Type B pancreatic cell (in vitro differentiated cells): ENCODE measurements around the gene RPS3. TPM values are rescaled to one million over a fixed set of nuclear protein-coding genes. Genes with fewer than 3 reads are reported as not detected.

Source experiments
- DNase-seq: peaks from one replicate; pipeline ENCODE4 v3.0.0; 2021; ENCODE audit warnings: mixed read lengths; ENCODE audit not compliant: unreplicated experiment; ENCODE audit errors: extremely low spot score
- H3K27ac Mint-ChIP-seq: 2 replicates; pipeline ENCODE4 v1.8.0; 2021; ENCODE audit warnings: mild to moderate bottlenecking, mixed read lengths
- H3K27me3 Mint-ChIP-seq: 2 replicates; pipeline ENCODE4 v1.8.0; 2021; ENCODE audit warnings: mixed read lengths
- H3K36me3 Mint-ChIP-seq: 2 replicates; pipeline ENCODE4 v1.8.0; 2021; ENCODE audit warnings: mixed read lengths
- H3K4me1 Mint-ChIP-seq: one replicate; pipeline ENCODE4 v1.8.0; 2021; ENCODE audit warnings: mixed read lengths; ENCODE audit not compliant: unreplicated experiment
- H3K4me3 Mint-ChIP-seq: 2 replicates; pipeline ENCODE4 v1.8.0; 2021; ENCODE audit warnings: mild to moderate bottlenecking, mixed read lengths
- H3K9me3 Mint-ChIP-seq: 2 replicates; pipeline ENCODE4 v1.8.0; 2021; ENCODE audit warnings: mixed read lengths
- CTCF ChIP-seq: fragments of 200-600 bp; sonication (generic); conservative IDR thresholded peaks from 2 replicates; pipeline ENCODE4 v1.5.0; 2021; ENCODE audit warnings: antibody characterized with exemption, mild to moderate bottlenecking
- total RNA-seq: library from RNA; stranded (reverse); gene quantifications from 2 replicates; pipeline ENCODE4 v1.2.1, GENCODE V29; 2021; ENCODE audit warnings: low replicate concordance

The RPS3 gene
- total RNA-seq, 1 donor from 2014 or later = 3,442 TPM

DNA sequence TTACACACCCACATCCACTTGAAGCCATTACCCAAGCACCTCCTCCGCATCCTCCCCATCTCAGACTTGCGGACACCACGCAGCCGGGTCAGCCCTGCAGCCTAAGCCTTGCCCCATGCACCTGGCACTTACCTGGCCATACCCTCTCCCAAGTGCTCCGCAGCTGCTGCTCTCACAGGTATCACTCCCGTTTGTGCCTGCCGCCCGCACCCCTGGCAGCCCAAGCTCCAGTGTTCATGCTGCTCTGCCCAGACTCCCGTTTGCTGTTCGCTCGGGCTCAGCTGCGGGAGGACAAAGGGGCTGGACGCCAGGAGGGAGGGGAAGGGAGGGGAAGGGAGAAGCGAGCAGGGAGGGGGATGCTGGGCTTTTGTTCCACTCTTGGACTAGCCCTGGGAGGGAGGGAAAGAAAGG lies 33.6 kb downstream of the RPS3 start, which contains the start of gene KLHL35:
Gene KLHL35 (minus strand): TSS at position 293 of the 411 bp plus-strand sequence. CDS start 2,574 bp downstream, outside the sequence.
- Mint-ChIP-seq H3K27me3 (peaks cover 57% of the 10 kb centered on the region), H3K27ac (no peak within 1 kb of the TSS), H3K9me3 (peaks cover 7% of the 10 kb centered on the region), H3K4me3 (peak within 1 kb of the TSS; percentile 76), H3K36me3 (peaks cover 7% of the 10 kb centered on the region), H3K4me1 (peaks cover 6% of the 10 kb centered on the region)
- no peak for DNase-seq
- TF ChIP-seq CTCF = no peak

GRCh38 chr11:75433443-75433842 lies 34.1 kb downstream of the RPS3 start:
- peaks cover 52% of the 10 kb centered on the region for H3K27me3 Mint-ChIP-seq
- H3K9me3 Mint-ChIP-seq = peaks cover 7% of the 10 kb centered on the region
- peaks cover 7% of the 10 kb centered on the region for H3K36me3 Mint-ChIP-seq
- no peak overlapping the region for H3K27ac Mint-ChIP-seq
- peaks cover 6% of the 10 kb centered on the region for H3K4me1 Mint-ChIP-seq
- DNase-seq = no peak
- TF ChIP-seq CTCF = no peak
- H3K4me3 Mint-ChIP-seq = no peak overlapping the region

GRCh38 chr11:75434051-75434450 lies 34.7 kb downstream of the RPS3 start:
- H3K4me3 Mint-ChIP-seq = no peak overlapping the region
- H3K36me3 Mint-ChIP-seq = peaks cover 4% of the 10 kb centered on the region
- peaks cover 6% of the 10 kb centered on the region for H3K4me1 Mint-ChIP-seq
- DNase-seq = no peak
- peaks cover 4% of the 10 kb centered on the region for H3K9me3 Mint-ChIP-seq
- TF ChIP-seq CTCF = no peak
- H3K27me3 Mint-ChIP-seq = peaks cover 46% of the 10 kb centered on the region
- no peak overlapping the region for H3K27ac Mint-ChIP-seq

- Mint-ChIP-seq H3K27me3 (peaks cover 41% of the 10 kb centered on the region), H3K36me3 (no peaks in the 10 kb centered on the region), H3K9me3 (no peaks in the 10 kb centered on the region), H3K4me1 (peaks cover 3% of the 10 kb centered on the region), H3K27ac (no peak overlapping the region), H3K4me3 (no peak overlapping the region)
- no peak for DNase-seq
- TF ChIP-seq CTCF = no peak
These were observed 35.7 kb downstream of the RPS3 start for GRCh38 chr11:75434886-75435570.

- Mint-ChIP-seq H3K4me3 (no peak overlapping the region), H3K36me3 (no peaks in the 10 kb centered on the region), H3K9me3 (no peaks in the 10 kb centered on the region), H3K4me1 (peaks cover 2% of the 10 kb centered on the region), H3K27me3 (peaks cover 39% of the 10 kb centered on the region), H3K27ac (no peak overlapping the region)
- no peak for TF ChIP-seq CTCF
- no peak for DNase-seq
These were observed 36.2 kb downstream of the RPS3 start for GRCh38 chr11:75435571-75435925.
